Spleen (tissue), 11 donors: ENCODE data around the gene STRIT1. TPM values are rescaled to one million over a fixed set of nuclear protein-coding genes. Genes with fewer than 3 reads are reported as not detected.

Experiments used
- DNase-seq: peaks from one replicate; pipeline ENCODE4 v3.0.0-alpha.2; 2020
- H3K27ac ChIP-seq, 8 donors: fragments of 200-600 bp; sonication (generic) in 7 of 8; 1 replicate in 4 of 8; 2 replicates in 4 of 8; pipeline versions ENCODE4 v1.5.0 to v1.8.0; 2016 to 2021; ENCODE audit warnings: inconsistent platforms in 4 of 8, mild to moderate bottlenecking in 4 of 8, moderate library complexity in 1 of 8
- H3K27me3 ChIP-seq, 7 donors: fragments of 200-600 bp; sonication (generic) in 6 of 7; replicated peaks in 1 of 7; 1 replicate in 4 of 7; 2 replicates in 3 of 7; pipeline versions ENCODE4 v1.5.0 to v1.8.0; 2016 to 2021; ENCODE audit warnings: inconsistent platforms in 3 of 7, mild to moderate bottlenecking in 1 of 7
- H3K36me3 ChIP-seq, 6 donors: fragments of 200-600 bp; sonication (generic) in 5 of 6; 1 replicate in 4 of 6; 2 replicates in 2 of 6; pipeline versions ENCODE4 v1.5.0 to v1.8.0; 2016 to 2021; ENCODE audit warnings: inconsistent platforms in 2 of 6
- H3K4me1 ChIP-seq, 6 donors: fragments of 200-600 bp; sonication (generic) in 5 of 6; 1 replicate in 3 of 6; 2 replicates in 3 of 6; pipeline versions ENCODE4 v1.5.0 to v1.8.0; 2016 to 2021; ENCODE audit warnings: inconsistent platforms in 3 of 6
- H3K4me3 ChIP-seq, 8 donors: fragments of 200-600 bp; sonication (generic) in 7 of 8; 1 replicate in 4 of 8; 2 replicates in 4 of 8; pipeline versions ENCODE4 v1.5.0 to v1.8.0; 2016 to 2021; ENCODE audit warnings: inconsistent platforms in 4 of 8, mild to moderate bottlenecking in 4 of 8, moderate library complexity in 2 of 8
- H3K9me3 ChIP-seq, 8 donors: fragments of 200-600 bp; sonication (generic) in 7 of 8; 1 replicate in 4 of 8; 2 replicates in 4 of 8; pipeline versions ENCODE4 v1.5.0 to v1.8.0; 2016 to 2021; ENCODE audit warnings: inconsistent platforms in 4 of 8
- CTCF ChIP-seq, 11 experiments: fragments of 200-600 bp in 7 of 11; fragments of 450-650 bp in 4 of 11; sonication (generic) in 4 of 11; IDR thresholded peaks in 8 of 11; conservative IDR thresholded peaks in 3 of 11; 1 replicate in 7 of 11; 2 replicates in 4 of 11; pipeline versions ENCODE4 v1.4.0 to v1.8.0; 2016 to 2021; ENCODE audit warnings: antibody characterized with exemption in 11 of 11, inconsistent platforms in 4 of 11, mild to moderate bottlenecking in 1 of 11
- POLR2A ChIP-seq, 3 donors: fragments of 450-650 bp; IDR thresholded peaks; one replicate each; pipeline ENCODE4 v1.5.1; 2017; ENCODE audit warnings: antibody characterized with exemption in 3 of 3, mild to moderate bottlenecking in 1 of 3
- POLR2AphosphoS5 ChIP-seq, 3 donors: sonication (generic); formaldehyde crosslinking; IDR thresholded peaks; one replicate each; pipeline ENCODE4 v1.5.1; 2017; ENCODE audit warnings: antibody characterized with exemption in 3 of 3
- WGBS, 5 donors: extraction: QIAGEN DNeasy Blood & Tissue Kit in 3 of 5; methylation state at CpG; one replicate each; pipeline versions ENCODE4 v1.1.5 to v1.1.7; 2013 to 2018; 5-methylcytosine and 5-hydroxymethylcytosine counted together
- intact Hi-C: fragments of 100-400 bp; cut with DNase I; formaldehyde crosslinking; loops from one replicate; pipeline ENCODE4 v1.15.0; 2023; ENCODE audit warnings: low total_unique reads
- polyA plus RNA-seq, 3 donors: library from polyadenylated mRNA; stranded (reverse); fragments of 200-250 nt; gene quantifications; one replicate each; pipeline ENCODE4 v1.2.1, GENCODE V29; 2013
- total RNA-seq, 7 donors: library from RNA; depleted of rRNA in 3 of 7; stranded (reverse); fragments of >200 nt in 3 of 7; fragmentation: NEBNext Ultra II Directional in 4 of 7; extraction: Animal tissue kit (Norgen Biotek cat#: 25700) in 4 of 7; gene quantifications; one replicate each; pipeline versions ENCODE4 v1.1.0 to v1.2.1, GENCODE V29; 2016 to 2021
- donor health status: healthy with polysubstance abuse.
- donor health status: DM: no; HTN: no; CAD: no; lungs with moderate emphysema.
- donor health status: DM: no; HTN: no; CAD: no.
- donor health status: Bipolar disorder and iron deficiency.
- donor health status: healthy.
- donor health status: DM: no; HTN: no; CAD: no.
- donor health status: DM: yes; HTN: yes; CAD: no.

The STRIT1 gene
- total and polyA plus RNA-seq, 10 donors, result 0.43 TPM; not detected in 9

GRCh38 chr3:155321418-155321817, 27.9 kb upstream of the STRIT1 start:
- intact Hi-C loops, result loop anchor here (10.0 kb wide), 2 partner anchors 367 to 567 kb away; no protein-coding TSS in a partner anchor
- Histone ChIP-seq H3K9me3 (no peaks in the 10 kb centered on the region), H3K27me3 (no peaks in the 10 kb centered on the region), H3K36me3 (no peaks in the 10 kb centered on the region), H3K4me1 (no peaks in the 10 kb centered on the region), H3K27ac (no peak overlapping the region), H3K4me3 (no peak overlapping the region)
- TF ChIP-seq POLR2A (IDR thresholded peaks at IDR 0.05) (no peak), CTCF (IDR thresholded peaks at IDR 0.05 in 8 of 11, conservative IDR thresholded peaks at IDR 0.05 in 3 of 11) (no peak), POLR2AphosphoS5 (IDR thresholded peaks at IDR 0.05) (no peak)
- DNase-seq, result no peak
- 76 to 88% (median 85%) methylated on average over 2 of the region's 2 CpGs for WGBS, 5 donors

GRCh38 chr3:155320934-155321333, 27.5 kb upstream of the STRIT1 start:
- Histone ChIP-seq H3K9me3 (no peaks in the 10 kb centered on the region), H3K27ac (no peak overlapping the region), H3K27me3 (no peaks in the 10 kb centered on the region), H3K36me3 (no peaks in the 10 kb centered on the region), H3K4me3 (no peak overlapping the region), H3K4me1 (no peaks in the 10 kb centered on the region)
- no peak for TF ChIP-seq POLR2AphosphoS5 (IDR thresholded peaks at IDR 0.05)
- DNase-seq, result no peak
- intact Hi-C loops, result loop anchor here (10.0 kb wide), 2 partner anchors 366 to 566 kb away; no protein-coding TSS in a partner anchor

- WGBS, 5 donors, result 67 to 88% (median 82%) methylated on average over 2 of the region's 2 CpGs
- H3K4me3 ChIP-seq, result no peak overlapping the region
- intact Hi-C loops, result no loop called here
Measured at GRCh38 chr3:155318740-155319139, 25.3 kb upstream of the STRIT1 start.

GRCh38 chr3:155317211-155317610, 23.7 kb upstream of the STRIT1 start:
- Histone ChIP-seq H3K36me3 (no peaks in the 10 kb centered on the region), H3K27ac (no peak overlapping the region), H3K4me3 (no peak overlapping the region), H3K9me3 (no peaks in the 10 kb centered on the region), H3K27me3 (no peaks in the 10 kb centered on the region), H3K4me1 (no peaks in the 10 kb centered on the region)
- DNase-seq, result no peak
- 43 to 90% (median 80%) methylated on average over 1 of the region's 1 CpG for WGBS, 5 donors
- intact Hi-C loops, result no loop called here
- TF ChIP-seq POLR2A (IDR thresholded peaks at IDR 0.05) (no peak), POLR2AphosphoS5 (IDR thresholded peaks at IDR 0.05) (no peak), CTCF (IDR thresholded peaks at IDR 0.05 in 8 of 11, conservative IDR thresholded peaks at IDR 0.05 in 3 of 11) (no peak)

More at GRCh38 chr3:155318740-155319139, 25.3 kb upstream of the STRIT1 start:
- H3K36me3 ChIP-seq, result no peaks in the 10 kb centered on the region
- DNase-seq, result no peak
- H3K9me3 ChIP-seq, result no peaks in the 10 kb centered on the region
- TF ChIP-seq CTCF (IDR thresholded peaks at IDR 0.05 in 8 of 11, conservative IDR thresholded peaks at IDR 0.05 in 3 of 11), result no peak
- TF ChIP-seq POLR2A (IDR thresholded peaks at IDR 0.05), result no peak
- no peak for TF ChIP-seq POLR2AphosphoS5 (IDR thresholded peaks at IDR 0.05)
- H3K27me3 ChIP-seq, result no peaks in the 10 kb centered on the region
- H3K27ac ChIP-seq, result no peak overlapping the region
- no peaks in the 10 kb centered on the region for H3K4me1 ChIP-seq

GRCh38 chr3:155316426-155316825, 22.9 kb upstream of the STRIT1 start:
- intact Hi-C loops, result no loop called here
- no peaks in the 10 kb centered on the region for H3K9me3 ChIP-seq
- H3K4me1 ChIP-seq, result no peaks in the 10 kb centered on the region
- H3K4me3 ChIP-seq, result no peak overlapping the region
- no peak overlapping the region for H3K27ac ChIP-seq
- no peaks in the 10 kb centered on the region for H3K36me3 ChIP-seq
- no peaks in the 10 kb centered on the region for H3K27me3 ChIP-seq
- no peak for DNase-seq
- TF ChIP-seq CTCF (IDR thresholded peaks at IDR 0.05 in 8 of 11, conservative IDR thresholded peaks at IDR 0.05 in 3 of 11) (no peak), POLR2AphosphoS5 (IDR thresholded peaks at IDR 0.05) (no peak), POLR2A (IDR thresholded peaks at IDR 0.05) (no peak)
